SIG-M5 treated with dmso at 0.1 percent for 504 hours (cell line): ENCODE data around the gene CFP.
"Not testable (repeated sequence)": the region's sequence is repeated elsewhere in the genome, so short reads cannot be mapped to it uniquely, and the experiment has no call there.

Experiments
- DNase-seq: peaks from one replicate; lab custom pipeline; 2025; ENCODE audit not compliant: unreplicated experiment; lab: John Stamatoyannopoulos, UW

The CFP gene

DNA sequence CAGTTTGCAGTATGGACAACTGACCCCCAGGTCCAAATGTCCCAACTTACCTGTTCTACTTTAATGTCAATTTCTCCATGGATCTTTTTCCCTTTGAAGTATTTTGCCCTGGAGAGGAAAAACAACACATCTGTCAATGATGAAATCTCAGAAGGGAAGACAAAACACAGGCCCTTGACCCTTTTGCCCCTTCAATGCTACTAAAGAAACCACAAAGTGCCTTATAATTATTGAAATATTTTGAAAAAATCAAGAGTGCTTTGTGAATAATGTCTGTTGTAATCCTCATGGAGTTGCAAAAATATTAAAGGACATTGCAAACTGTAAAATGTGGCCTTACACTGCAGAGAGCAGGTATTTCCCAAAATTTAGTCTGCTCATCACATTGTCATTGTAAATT is 22.6 kb downstream of the CFP start:
- DNase-seq, result no peak

DNA sequence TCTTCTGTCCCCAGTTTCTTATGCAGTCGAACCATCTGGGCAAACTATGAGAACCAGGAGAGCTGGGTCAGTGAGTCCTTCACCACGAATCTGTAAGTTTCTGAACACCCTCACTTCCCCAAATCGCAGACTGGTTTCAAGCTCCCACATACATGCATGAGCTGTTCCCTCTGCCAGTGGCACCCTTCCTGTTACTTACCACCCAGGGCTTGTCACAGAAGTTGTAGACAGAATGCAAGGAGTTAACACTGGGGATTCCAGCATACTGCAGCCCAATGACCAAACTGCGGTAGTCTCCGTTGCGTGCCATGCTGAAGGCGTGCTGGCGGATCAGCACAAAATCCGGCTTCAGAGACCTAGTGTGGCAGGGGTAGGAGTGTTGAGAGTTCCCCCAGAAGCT is 24.7 kb downstream of the CFP start:
- peak; percentile 35 for DNase-seq

DNA sequence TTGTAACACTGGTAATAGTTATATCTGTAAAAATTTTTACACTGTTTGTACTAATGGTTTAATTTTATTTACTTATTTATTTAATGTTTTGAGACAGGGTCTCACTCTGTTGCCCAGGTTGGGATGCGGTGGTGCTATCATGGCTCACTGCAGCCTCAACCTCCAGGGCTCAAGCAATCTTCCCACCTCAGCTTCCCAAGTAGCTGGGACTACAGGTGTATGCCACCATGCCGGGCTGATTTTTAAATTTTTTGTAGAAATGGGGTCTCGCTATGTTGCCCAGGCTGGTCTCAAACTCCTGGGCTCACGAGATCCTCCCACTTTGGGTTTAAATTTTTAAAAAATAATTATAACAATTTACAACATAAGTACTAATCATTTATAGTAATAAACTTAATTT is 26.6 kb downstream of the CFP start:
- DNase-seq, result not testable (repeated sequence)

DNA sequence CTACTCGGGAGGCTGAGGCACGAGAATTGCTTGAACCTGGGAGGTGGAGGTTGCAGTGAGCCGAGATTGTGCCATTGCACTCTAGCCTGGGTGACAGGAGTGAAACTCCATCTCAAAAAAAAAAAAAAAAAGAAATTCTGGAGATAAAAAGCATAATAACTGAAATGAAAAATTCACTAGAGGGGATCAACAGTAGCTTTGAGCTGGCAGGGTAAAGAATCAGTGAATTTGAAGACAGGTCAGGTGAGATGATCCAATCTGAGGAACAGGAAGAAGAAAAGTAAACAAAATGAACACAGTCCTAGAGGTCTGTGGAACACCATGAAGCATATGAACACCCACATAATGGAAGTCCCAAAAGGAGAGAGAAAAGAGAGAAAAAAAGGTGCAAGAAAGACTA is 32.5 kb downstream of the CFP start:
- DNase-seq, result no peak

DNA sequence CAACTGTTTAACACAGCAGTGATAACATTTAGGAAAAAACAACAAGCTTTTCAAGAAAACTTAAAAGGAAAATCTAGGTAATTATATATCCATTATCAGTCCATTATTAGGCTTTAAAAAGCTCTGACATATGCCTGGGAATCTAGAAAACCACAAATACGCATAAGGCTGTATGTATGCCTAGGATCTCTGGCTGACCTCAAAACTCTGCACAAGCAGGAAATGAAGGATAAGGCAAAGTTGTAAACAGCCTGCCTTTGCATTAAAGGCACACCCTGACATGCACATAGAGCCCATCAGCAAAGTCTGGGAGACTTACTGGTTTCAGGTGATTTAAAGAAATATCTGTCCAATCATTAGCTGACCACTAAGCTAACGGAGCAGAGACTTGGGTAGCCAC is 33.5 kb downstream of the CFP start:
- DNase-seq, result no peak

DNA sequence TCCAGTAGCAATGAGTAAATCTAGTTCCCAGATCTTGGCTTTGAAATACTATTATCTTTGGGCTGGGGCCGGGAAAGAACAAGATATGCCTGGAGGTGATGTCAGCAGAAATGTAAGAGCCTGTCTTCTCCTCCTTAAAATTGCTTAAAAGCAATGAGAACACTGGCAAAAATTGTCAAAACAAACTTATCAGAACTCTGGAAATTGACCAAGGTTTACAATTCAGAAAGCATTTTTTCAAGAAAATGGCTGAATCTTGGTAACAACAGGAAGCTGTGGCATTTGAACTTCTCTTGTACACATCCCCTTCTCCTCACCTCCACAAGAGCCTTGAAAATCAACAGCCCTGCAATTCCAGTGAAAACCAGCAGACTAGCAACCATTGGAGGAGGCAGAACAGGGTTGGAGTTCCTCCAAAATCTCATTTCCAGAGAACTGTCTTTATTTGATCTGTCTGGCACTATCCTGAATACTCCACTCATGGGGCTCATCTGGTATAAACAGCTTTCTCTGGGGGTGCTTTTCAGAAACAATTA is 33.9 kb downstream of the CFP start:
- DNase-seq, result no peak

DNA sequence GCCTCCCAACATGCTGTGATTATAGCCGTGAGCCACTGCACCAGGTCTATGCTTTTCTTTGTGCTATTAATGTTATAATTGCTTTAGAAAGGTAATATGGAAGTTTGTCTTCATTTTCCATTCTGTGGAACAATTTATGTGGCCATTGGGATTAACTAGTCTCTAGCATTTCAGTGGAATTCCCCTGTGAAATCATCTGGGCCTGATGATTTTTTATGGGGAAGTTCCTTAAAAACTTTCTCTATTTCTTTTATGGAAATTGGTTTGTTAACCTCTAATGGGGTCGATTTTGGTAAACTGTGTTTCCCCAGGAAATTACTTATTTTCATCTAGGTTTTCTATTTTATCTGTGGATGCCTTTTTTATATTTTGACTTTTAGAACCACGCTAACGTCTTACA is 36.2 kb downstream of the CFP start:
- no peak for DNase-seq

DNA sequence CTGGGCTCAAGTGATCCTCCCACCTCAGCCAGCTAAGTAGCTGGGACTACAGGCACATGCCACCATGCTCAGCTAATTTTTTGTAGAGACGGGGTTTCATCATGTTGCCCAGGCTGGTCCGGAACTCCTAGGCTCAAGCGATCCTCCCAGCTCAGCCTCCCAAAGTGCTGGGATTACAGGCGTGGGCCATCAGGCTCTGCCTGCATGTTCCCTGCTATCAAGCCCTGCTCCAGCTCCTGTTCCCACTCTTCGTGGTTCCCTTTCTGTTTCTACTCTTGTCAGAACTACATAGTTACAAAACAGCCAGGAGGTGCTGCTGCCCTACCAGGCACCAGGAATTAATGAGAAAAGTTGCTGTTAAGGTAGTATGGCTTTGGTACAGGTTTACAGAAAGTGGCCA is 38.7 kb downstream of the CFP start:
- DNase-seq, result no peak

DNA sequence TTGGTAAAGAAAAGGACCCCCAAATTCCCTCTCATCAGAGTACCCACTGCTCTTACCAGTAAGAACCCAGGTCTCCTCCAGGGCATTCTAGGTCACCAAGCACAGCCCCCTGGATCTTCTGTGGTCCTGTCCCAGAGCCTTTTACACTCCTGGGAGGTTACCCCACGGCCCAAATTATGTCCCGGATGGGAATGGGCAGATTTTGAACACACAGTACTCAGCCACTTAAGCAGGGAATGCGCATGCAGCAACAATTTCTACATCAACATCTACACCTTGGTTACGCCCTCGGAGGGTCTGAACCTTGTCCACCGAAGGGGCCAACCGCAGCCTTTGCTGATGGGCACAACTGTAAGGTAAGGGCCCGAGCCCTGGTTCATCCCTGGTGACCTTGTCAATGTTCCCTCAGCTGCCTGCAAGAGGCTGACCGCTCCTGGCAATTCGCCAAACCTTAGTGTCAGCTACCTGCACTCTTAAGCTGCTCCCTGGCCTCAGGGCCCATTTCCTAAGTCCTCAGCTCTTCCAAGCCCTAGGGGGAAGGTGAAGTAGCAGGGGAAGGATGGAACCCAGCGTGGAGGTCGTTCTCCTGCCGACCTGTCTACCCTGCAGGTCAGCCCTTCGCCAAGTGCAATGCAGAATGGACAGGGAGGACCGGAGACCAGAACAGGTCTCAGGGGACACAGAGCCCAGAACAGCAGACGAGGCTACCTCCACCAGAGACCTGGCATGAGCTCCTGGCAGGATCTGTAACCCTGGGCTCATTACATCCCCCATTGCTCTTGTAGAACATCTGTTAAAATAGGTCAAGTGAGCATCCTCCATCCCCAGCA is 41.6 kb downstream of the CFP start:
- no peak for DNase-seq

DNA sequence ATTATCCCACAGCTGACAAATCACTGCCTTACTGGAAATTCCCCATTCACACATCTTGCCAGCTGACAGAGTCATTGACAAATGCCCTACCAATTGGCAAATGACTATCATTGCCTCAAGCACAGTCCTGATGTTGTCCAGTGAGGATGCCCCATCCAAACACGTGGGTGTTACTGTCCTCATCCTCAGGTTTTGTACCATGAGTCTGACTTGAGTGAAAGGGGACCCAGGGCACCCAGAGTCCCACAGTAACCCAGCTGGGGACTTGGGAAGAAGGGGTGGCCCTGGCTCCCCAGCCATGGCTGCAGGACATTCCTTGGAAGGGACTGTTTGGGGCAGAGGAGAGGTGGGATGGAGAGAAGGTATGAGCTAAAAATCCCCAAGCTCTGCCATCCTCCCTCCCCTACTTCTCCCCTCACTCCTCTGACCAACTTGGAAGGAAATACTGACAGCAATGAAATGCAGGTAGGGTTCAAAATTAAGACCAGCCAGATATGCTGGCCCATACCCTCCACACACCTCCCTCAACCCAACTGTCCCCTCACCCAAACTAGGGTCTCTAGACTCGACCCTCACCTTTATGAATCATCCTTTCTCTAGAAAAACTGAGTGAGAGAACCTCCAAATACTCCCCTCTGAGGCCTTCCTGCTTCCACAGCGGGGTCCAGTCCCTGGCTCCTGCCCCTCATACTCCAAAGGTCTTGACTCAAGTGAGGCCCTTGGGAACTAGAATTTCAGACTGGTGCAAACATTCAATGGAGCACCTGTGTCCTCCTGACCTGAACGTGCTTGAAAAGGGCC is 42.4 kb downstream of the CFP start:
- no peak for DNase-seq

DNA sequence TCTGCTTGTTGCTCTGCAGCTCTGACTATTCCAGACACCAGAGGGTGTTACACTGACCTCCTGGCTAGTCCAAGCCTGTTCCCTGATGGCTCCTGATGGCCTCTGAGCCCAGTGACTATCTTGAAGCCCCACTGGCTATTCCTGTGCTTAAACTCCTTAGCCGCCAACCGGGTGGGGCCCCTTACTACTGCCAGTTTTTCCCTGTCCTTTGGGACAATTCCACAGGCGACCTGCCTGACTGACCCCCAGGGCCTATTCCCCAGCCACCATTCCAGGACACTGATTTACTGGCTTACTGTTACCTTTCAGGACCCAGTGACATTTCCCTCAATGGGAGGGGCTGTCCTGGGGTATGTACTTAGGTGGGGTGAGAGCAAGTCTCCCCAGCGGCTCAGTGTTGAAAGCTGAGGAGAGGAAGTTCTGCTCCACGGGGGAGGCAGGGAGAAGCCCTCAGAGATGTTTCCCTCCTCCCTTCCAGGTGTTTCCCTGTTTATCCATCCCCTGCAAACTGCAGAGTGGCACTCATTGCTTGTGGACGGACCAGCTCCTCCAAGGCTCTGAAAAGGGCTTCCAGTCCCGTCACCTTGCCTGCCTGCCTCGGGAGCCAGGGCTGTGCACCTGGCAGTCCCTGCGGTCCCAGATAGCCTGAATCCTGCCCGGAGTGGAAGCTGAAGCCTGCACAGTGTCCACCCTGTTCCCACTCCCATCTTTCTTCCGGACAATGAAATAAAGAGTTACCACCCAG is 43.5 kb downstream of the CFP start:
- DNase-seq, result no peak

DNA sequence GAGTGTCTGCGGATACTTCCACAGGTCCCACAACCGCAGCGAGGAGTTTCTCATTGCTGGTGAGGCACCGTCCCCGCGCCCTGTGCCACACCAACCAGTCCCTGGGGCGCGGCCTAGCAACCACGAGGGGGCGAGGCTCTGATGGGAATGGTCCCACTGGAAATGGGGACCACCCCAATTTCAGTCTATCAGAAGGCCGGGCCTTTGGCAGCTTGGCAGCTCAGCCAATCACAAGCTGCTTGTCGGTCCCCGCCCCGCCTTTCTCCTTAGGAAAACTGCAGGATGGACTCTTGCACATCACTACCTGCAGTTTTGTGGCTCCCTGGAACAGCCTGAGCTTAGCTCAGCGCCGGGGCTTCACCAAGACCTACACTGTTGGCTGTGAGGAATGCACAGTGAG is 44.5 kb downstream of the CFP start:
- no peak for DNase-seq

DNA sequence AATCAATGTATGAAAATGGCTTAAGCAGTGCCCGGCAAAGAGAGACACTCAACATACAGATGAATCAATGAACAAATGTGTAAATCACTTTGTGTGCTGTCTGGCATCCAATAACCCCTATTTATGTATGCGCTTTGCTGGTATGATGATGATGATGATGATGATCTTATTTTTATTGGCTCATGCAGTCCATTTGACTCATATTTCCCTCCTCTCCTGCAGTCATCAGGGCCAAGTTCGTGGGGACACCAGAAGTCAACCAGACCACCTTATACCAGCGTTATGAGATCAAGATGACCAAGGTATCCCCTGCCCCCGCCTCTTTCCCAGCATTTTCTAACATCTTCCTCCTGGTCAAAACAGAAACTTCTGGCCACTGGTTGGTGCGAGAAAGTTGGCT is 45.0 kb downstream of the CFP start:
- no peak for DNase-seq

DNA sequence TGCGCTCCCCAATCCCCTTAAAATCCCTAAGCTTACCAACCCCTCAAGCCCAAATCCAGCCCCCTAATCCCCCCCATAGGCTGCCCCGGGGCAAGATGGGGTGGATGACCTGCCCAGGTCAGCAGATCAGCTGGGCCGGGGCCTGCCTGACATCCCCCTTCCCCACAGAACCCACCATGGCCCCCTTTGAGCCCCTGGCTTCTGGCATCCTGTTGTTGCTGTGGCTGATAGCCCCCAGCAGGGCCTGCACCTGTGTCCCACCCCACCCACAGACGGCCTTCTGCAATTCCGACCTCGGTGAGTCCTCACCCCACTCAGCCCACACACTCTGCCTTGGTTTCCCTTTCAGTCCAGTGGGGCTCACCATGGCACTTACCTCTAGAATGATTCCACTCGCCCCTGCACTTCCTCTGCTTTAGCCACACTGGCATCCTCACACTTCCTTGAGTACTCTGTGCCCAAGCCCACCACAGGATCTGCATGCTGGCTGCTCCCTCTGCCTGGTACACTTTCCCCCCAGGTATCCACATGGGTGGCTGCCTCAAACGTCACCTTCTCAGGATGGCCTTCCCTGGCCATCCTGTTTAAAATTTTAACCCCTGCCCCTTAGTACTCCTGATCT is 46.4 kb downstream of the CFP start:
- no peak for DNase-seq

DNA sequence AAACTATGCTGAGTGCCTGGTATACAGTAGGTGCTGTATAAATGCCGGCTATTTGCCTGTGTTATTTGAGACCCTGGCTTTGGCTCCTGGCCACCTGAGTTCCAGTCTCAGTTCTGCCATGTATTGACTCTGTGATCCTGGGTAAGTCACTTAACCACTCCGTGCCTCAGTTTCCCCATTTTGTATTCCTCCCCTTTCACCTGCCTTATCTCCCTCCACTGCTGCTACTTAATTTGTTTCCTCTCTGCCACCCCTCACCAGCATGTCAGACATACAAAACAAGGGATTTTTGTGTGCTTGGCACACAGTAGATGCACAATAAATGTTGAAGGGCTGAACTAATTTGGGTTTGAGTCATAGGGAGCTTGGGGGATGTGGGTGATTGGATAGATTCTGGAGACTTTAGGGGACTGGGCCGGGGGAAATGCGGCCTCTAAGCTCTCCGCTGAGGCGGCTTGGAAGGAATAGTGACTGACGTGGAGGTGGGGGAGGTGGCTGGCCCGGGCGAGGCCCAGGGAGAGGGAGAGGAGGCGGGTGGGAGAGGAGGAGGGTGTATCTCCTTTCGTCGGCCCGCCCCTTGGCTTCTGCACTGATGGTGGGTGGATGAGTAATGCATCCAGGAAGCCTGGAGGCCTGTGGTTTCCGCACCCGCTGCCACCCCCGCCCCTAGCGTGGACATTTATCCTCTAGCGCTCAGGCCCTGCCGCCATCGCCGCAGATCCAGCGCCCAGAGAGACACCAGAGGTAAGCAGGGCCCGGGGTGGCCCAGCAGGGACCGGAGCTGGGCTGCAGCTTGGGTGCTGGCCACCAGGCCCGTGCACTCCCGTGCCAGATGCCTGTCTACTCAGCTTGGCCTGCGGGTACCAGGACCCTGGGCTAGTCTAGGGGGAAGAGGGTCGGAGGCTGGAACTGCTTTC is 47.7 kb downstream of the CFP start, which contains the start of gene TIMP1:
TIMP1 (plus strand) TSS at position 706 of the 917 bp plus-strand sequence. CDS start 980 bp downstream, outside the sequence.
- DNase-seq, result peak; percentile 83

DNA sequence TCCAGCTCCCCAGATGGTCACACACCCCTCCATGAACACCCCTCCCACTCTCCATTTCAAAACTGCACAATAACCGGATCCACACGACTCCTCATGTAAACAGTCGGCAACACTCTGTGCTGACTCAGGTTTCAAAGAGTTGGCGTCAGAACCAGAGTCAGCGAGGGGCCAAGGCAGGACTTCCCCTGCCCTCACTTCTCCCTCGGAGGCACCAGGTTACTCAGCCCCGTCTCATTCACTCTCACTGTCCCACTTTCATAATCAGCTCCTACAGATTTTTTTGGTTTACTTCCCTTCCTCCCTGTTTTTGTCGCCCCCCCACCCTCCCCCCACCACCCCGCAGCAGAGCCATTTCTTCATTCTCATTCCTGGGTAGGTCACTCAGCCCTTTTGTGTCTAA is 50.2 kb downstream of the CFP start:
- peak; percentile 59 for DNase-seq

DNA sequence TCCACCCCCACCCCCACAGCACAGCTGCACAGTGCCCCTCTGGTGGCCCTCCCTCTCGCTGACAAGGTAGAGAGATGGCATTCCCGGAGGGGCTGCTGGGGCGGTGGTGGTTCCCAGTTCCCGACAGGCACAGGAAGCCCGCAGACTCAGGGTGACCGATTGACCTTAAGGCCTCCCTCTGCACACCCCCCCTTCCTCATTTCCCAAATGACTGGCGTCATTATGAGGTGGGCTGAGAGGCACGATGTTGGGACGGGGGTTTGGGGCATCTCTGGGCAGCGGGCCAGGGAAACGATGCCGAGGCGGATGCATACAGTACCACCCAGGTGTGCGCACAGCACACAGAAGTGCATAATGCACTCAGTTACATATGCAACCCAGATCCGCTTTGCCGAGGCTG is 51.0 kb downstream of the CFP start:
- DNase-seq, result no peak

DNA sequence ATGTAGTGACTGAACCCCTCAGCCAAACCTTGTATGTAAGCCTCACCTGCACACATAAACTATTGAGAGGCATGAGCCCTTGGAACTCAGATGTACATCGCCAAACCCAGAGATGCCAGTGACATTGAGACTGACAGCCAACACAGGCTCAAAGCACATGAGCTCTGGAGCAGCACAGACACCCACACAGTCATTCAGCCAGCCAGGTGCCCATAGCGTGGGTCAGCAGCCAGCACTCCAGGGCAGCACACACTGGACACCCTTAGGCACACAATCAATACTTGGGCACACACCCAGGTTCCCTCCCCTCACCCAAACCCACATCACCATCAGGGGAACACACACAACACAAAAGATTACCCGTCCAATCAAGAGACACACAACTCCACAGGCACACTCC is 51.8 kb downstream of the CFP start:
- no peak for DNase-seq

DNA sequence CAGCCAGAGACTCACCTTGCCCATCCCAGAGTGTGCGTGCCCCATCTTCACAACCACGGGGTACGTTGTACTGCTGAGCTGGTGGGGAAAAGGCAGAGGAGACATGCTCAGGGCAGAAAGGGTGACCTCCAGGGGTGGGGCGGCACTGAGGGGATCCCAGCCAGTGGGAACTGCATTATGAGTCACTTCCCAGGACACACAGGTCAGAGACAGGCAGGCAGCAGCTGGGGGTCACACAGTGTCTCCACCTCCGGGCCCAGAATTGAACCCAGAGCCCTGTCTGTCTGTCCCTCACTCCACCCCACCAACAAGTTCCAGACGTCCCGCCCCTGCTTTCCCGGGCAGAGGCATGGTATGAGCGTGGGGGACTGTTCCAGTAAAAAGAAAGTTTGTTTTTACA is 52.3 kb downstream of the CFP start:
- no peak for DNase-seq
